HG02970 (cell line): ENCODE measurements around the gene PPFIA4.

Experiments used
- ATAC-seq: cut with Tn5 transposase; IDR thresholded peaks from one replicate; pipeline ENCODE4 v1.9.1; 2021; ENCODE audit warnings: mild to moderate bottlenecking, moderate library complexity, moderate number of reproducible peaks; ENCODE audit not compliant: unreplicated experiment, low FRiP score

Gene PPFIA4

DNA sequence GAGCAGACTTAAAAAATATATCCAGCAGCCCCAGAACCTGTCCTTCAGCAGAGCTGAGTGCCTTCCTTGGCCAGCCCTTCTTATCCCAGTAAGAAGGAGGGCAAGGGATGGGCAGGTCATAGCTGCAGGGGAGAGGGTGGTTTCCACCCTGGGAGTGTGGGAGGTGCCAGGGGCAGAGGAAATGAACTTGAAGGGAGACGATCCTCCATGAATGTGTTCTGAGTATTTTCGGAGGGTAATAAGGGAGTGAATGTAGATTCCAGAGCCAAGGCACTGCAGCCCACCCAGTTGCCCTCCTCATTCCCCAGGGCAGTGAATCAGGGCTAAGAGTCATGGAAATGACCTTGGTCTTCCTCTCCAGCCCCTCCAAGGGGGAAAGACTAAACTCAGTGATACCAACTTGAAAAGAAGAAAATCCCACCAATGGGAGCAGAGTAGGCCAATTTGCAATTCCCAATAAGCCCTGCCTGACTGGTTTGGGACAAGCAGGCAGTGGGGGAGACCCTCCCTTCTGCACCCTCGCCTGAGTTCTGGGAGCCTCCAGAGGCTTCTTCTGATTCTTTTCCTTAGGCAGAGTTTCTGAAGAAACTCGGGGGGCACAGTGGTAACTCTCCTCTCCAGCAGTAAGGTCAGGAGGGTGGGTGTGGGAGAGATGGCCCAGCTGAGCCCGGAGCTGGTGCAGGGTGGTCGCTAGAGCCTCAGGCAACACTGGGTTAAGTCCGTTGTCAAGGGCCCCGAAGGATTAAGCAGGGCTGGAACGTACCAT lies 55.4 kb downstream of the PPFIA4 start:
- no peak for ATAC-seq

DNA sequence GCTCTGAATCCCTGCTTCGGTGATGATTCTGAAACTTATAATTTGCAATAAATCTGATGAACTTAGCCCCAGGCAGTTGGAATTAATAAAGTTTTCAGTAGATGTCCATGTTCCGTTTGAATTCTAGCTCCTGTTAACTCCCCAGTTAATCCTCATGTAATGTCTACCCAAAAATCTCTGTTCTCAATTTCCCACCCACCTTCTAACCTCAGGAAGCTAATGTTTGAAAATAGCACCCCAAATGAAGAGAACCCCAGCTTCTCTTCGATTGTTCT lies 55.9 kb downstream of the PPFIA4 start:
- ATAC-seq, result no peak

DNA sequence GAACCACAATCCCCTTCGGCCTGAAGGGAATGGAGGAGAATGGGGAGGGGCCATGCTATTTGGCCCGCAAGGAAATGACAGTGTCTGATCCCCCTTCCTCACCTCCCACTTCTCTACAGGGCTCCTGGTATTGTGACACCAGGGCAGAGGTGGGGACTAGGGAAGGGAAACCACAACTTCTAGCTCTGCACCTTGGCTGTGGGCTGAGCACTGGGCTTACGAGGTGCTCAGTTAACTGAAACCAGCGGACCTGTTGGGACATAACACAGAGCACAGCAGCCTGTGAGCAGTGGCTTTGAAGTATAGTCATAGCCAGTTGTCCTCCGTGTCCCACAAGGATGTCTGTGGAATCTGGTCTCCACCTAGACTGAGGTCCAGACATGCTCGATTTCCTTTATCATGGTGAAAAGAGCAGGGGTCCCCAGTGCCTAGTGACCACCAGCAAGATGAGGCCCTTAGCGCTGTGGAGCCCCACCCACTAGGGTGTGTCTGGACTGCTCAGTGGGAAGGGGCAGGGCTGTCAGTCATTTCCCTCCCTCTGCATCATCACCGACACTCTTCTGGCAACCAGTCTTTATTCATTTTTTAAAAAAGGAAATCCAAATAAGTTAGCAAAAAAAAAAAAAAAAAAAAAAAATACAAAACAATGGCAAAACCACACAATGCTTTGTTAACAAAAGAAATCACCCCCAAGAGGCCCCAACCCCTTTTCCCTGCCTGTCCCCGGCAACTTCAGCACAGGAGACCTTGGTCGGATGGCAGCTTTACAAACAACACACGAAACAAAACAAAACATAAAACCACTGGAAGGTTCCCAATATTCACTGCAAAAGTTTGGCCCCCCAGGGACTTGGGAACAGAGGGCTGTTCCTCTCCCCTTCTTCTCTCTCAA lies 56.5 kb downstream of the PPFIA4 start:
- no peak for ATAC-seq

DNA sequence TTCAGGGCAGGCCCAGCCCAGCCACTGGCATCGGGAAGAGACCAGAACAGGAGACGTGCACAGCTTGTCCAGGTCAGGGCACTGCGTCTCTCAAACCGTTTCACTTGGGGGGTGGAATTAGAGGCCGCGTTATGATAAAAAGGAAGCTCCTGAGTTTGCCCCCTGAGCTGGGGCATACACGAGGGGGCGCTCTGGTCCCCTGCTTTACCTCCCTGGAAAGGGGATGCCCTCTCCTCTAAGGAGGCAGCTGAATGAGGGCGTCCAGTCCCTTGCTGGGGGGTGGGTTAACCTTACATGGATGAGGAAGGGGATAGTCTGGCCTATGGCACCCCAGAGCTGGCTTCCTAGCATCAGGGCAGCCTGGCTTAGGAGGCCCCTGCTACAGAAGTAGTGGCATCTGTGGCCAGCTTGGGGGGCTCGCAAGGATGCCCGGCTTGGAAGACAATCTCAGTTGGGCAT lies 57.2 kb downstream of the PPFIA4 start:
- no peak for ATAC-seq

DNA sequence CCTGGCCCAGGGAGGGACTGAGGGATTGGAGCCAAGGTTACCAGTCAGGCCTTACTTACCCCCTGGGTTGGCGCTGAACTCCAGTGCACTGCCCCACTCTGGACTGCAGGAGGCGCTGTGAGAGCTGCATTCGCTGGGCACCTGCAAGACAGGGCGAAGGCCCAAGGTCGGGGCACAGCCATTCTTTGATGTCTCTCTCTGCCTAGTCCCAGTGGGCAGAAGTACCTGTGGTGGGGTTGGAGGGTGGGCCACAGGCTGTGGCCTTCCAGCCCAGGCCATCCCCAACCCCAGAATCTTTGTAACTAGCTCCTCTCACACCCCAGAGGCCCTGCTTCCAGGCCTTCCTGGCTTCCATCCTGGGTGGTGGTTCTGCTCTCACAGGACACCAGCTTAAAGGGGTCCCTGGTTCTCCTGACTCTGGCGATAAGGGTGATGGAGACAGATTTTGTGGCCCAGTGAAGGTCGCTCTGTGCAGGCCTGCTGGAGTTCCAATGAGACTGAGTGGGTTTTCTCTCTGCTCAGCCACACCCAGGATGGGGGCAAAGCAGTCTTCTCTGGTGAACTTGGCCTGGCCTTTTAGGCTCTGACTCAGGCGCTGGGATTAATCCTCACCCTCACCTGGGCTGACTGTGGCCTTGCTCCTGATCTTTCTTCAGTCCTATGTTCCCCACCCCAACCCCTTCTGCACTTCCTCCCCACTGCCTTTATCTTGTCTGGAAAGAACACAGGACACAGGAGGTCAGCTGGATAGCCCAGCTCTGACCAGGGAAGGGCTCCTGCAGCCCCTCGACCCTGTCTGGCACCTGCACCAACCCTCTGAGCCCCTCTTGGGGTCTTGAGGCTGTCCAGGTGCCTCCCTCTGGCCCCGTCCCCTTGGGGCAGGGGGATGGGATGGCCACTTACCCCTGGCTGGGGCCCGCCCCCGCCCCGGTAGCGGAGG lies 58.6 kb downstream of the PPFIA4 start:
- ATAC-seq, result no peak

DNA sequence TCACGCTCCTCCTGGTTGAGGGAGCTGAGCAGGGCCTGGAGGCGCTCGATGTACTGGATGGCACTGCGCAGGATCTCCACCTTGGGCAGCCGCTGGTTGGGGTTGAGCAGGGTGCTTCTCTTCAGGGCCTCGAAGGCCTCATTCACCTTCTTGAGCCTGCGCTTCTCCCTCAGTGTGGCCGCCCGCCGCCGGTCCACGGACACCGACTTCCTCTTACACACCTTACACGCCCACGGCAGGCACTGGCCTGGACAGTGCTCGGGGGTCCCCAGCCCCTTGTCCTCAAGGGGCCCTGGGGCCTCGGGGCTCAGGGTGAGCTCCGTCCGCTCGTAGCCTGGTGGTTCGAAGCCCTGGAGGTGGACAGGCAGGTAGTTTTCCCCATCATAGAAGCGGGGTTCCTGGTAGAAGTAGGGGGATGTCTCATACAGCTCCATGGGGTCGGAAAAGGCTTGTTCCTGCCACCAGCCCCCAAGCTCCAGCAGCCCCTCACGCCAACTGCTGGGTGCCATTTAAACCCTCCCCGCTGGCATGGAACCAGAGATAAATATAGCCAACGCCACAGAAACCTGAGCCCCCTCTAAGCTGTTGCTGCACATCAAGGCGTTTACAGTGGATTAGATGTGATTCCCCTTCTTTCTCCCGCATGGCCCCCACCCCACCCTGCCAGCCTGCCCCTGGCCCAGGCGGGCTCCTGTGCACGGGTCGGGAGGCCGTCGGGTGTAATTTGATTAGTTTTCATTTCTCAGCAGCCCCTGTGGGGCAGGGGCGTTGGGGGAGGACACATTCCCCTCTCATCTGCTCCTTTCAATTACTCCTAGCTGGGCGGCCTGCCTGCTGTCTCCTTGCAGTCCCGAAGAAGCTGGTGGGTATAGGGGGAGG lies 59.5 kb downstream of the PPFIA4 start, which contains the start of gene MYOG:
MYOG (minus strand) TSS at position 485 of the 879 bp plus-strand sequence; CDS start at position 434, 51 bp downstream.
- no peak for ATAC-seq

DNA sequence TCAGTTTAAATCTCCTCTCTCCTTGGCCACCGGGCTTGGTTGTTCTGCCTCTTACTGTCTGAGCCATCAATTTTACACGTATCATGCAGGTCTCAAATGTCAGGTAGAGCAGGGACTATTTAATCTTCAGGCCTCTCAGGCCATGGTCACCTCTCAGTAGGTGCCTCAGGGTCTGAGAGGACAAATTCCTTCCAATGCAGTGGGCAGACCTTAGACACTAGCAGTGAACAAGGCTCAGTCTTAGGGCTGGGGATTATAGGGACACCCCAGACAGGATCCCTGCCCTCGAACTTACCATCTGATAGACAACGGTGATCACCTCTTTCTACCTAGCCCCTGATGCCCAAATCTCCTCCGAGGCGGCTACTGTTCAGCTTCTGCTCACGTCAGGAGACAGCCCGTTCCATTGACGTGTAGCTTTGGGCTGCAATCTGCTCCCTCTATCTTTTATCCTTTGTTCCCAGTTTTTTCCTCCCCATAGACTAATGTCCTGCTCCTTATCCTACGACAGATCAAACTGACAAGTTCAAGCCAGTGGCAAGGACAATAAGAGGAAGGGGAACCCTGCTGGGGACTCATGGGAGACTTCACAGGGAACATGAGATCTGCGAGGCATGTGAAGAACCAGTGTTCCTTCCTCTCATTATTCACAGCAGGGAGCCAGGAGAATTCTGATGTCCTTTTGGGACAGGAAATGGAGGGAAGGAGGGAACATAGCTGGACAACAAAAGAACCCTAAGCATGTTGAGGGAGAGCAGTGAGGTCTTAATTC lies 60.9 kb downstream of the PPFIA4 start:
- ATAC-seq, result no peak

DNA sequence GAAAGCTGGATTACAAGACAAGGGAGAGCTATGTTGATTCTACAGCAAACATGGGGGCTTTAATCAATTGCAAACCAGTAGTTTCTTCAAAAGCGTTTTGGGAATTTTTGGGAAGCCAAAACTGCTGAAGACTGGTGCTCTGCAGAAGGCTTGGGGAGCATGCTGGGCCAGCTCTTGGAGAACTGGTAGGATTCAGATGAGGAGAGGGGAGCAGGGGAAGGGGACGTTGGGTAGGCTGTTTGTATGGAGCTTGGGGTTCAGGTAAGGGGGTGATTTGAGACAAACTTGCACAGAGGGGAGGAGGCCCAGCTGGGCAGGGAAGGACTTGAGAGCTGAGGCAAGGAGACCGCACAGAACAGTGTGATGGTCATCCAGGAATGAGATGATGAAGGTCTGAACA lies 62.1 kb downstream of the PPFIA4 start:
- ATAC-seq, result no peak

DNA sequence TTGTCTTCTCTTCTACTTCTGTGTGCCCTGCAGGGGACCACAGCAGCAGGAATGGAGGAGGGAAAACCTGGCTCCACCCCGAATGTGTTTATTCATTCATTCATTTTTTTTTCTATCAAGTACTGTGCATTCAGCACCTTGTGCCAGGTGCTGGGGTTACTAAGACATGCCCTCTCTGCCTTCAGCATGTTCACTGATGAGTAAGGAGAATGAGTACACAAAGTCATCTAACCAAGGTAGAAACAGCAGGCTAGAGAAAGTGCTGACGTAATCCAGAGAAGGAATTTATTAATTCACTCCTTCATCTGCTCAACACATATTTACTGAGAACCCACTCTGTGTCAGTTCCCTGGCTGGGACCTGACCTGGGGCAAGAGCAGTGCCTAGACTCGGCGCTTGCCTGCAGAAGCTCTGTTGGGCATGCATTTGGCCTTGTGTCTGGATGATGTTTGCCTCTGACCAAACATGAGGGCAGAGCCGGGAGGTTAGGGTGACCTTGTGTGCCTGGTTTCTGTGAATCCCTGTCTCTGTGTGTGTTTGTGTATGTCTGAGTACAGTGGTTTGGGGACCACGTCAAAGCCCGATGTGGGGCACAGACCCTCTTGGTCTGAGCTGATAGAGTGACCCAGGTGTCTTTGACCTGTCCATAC lies 62.8 kb downstream of the PPFIA4 start:
- ATAC-seq, result no peak

DNA sequence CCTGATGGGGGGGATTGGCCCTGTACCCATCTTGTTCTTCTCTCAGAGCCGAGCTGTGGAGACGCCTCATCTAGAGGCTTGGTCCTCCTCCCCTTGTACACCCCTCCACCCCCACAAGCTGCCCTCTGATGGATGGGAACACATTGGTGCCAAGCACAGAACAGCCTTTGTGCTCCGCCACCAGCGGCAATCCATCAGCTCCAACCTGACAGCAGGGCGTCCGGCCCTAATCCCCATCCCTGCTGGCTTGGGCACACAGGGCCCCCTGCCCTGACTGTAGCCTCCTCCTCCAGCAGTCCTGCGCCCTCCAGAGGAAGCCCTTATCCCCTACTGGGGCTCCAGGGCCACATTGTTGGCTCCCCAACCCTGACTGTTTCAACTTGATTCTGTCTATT lies 63.4 kb downstream of the PPFIA4 start:
- no peak for ATAC-seq

DNA sequence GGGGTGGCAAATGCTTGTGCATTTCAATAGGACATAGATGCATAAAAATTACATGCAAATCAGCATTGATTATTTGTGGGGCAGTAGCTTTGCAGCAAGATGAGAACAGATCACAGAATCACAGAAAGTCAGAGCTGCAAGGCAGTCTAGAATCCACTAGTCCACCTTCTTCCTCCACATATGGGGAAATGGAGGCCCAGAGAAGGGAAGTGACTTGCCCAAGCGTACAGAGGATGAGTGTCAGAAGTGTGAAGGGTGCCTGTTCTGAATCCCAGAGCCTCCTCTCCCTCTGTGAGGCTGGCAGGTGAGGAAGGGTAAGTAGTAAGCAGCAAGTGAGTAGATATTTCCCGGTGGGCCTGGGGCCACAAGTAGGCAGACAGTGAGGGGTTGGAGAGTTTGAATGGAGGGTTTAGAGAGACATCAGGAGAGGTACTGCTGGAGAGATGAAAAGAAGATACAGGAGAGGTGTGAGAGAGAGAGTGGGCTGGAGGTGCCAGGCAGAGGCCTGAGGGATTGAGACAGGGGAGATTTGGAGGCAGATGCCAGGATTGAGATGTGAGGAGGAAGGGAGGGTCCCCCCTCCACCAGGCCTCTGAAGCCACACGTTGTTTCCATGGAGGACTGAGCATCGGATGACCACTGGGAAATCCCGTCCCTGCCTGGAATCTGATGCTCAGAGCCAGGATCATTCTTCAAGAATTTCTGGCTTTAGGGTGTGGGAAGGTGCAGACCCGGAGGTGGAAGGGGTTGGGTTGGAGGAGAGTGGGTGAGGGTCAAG lies 64.3 kb downstream of the PPFIA4 start:
- ATAC-seq, result no peak

DNA sequence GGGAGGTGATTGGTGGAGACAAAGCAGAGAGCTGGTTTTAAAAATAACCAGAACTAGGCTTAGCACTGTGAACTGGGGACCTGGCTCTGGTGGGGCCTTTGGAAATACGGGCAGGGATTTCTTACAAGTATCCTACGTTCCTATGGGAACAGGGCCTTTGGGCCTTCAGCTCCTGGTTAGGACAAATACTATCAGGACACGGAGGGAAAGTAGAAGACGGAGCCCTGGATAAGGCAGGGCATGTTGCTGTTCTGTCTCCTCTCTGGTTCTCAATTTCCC lies 64.8 kb downstream of the PPFIA4 start:
- no peak for ATAC-seq

DNA sequence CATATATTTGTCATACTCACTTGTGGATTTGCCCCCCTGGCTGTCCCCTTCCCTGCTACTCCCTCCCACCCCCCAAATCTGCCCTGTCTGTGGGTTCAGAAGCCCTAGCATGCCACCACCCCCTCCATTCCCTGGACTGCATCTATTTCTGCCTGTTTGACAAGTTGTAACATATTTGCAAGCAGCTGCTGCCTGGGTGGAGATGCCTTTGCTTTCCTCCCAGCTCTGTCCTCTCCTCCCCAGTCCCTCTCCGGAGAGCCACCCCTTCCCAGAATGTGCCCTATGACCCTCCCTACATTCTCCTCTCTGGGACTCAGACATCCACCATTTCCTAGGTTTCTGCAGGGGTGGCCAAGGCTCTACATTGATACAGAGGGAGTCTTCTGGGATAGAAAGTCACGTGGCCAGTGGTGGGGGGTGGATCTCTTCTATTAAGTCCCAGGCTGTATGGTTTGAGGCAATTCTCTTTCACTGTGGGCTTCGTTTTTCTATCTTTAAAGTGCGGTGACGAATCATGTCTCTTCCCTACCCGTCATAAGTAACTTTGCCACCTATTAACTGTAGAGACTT lies 65.6 kb downstream of the PPFIA4 start:
- ATAC-seq, result no peak

DNA sequence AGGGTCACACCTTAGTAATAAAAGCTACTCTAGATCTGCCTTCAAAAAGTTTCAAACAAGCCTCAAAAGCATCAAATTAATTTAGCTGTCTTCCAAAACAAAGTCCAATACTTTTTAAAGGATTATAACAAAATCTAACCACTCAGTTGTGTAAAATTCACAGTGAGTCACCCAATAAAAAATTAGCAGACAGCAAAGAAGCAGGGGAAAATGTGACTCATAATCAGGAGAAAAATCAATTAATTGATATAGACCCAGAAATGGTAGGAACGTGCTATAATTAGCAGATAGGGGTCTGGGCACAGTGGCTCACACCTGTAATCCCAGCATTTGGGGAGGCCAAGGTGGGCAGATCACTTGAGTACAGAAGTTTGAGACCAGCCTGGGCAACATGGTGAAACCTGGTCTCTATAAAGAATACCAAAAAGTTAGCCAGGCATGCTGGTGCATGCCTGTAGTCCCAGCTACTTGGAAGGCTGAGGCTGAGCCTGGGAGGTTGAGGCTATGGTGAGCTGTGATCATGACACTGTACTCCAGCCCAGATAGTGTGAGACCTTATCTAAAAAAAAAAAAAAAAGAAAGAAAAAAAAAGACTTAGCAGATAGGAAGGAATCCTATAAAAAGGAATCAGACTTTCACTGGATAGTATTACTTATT lies 67.6 kb downstream of the PPFIA4 start:
- no peak for ATAC-seq

DNA sequence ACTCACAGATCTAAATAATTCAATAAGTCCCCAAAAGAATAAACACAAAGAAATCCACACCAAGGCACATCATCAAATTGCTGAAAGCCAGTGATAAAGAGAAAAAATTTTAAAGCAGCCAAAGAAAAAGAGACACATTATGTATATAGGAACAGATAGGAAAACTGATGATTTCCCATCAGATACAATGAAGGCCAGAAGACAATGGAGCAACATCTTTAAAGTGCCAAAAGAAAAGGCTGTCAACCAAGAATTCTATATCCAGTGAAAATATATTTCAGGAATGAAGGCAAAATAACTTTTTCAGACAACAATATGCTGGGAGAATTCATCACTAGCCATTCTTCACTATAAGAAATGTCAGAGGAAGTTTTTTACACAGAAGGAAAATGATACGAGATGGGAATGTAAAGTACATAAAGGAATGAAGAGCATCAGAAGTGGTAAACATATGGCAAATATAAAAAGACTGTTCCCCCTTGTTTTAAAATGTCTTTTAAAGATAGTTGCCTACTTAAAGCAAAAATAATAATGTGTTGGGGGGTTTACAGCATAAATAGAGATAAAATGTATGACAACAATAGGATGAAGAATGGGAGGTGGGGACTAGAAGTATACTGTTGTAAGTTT lies 68.9 kb downstream of the PPFIA4 start:
- ATAC-seq, result no peak

DNA sequence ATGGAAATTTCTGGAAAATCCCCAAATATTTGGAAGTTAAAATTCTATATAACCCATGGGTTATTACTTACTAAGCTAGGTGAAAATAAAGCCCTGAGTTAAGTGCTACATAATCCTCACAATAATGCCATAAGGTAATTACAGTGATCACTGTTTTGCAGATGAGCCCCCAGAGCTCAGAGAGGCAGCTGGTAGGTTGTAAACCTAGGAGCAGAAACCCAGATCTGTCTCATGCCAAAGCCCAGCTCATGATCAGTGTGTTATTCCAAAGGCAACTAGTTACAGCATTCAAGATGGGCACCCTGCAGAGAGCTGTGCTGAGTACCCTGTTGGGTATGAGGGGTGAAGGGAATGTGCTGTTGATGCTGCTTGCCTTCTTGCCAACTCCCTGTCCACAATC lies 70.3 kb downstream of the PPFIA4 start:
- ATAC-seq, result no peak

DNA sequence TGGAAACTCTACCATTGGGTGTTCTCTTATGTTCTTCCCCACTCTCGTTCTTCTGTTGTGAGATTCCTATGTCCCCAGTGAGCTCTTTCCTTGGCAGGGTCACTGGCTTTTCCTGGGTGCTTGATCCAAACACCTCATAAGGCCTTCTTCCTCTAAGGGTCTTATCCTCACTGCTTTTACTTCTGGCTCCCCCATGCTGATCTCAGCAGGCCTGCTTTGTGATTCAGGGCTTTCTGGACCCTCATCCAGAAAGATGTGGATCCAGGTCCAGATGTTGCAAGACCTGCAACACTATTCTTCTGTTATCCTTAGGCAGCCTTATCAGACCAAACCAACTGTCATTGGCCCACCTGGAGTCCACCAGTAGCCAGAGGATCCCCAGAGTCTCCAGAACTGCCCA lies 70.7 kb downstream of the PPFIA4 start:
- no peak for ATAC-seq
